Measurements from ENCODE around the gene LHX2.

The LHX2 gene

DNA sequence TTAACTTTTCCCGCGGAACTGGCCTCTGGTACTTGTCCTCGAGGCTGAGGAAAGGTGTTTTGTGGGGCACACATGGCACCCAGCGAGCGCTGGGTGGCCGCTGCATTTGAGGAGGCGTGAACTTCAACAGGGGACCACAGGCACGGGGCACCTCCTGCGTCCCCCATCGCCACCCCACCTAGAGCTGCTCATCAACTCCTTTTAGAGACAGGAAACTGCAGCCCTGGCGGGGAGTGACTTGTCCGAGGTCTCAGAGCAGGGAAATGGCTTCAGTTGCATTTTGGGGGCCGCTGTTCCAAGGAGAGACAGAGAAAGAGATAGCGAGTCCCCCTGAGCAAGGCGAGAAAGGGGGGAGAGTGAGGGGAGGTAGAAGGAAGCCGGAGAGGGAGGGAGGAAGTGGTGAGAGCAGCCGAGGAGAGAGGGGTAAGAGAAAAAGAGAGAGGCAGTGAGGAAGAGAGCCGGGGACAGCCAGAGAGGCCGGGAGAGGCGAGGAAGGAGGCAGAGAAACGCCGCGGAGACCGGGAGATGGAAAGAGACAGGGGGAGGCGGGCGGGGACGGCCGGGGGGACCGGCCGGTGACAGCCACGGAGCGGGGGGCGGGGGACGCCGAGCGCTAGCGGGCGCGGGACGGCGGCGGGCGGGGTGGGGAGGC lies 12.5 kb upstream of the LHX2 start:
- DNase-seq (ENCODE audit: low read depth in 1 of 2, low spot score in 1 of 2): no peak

DNA sequence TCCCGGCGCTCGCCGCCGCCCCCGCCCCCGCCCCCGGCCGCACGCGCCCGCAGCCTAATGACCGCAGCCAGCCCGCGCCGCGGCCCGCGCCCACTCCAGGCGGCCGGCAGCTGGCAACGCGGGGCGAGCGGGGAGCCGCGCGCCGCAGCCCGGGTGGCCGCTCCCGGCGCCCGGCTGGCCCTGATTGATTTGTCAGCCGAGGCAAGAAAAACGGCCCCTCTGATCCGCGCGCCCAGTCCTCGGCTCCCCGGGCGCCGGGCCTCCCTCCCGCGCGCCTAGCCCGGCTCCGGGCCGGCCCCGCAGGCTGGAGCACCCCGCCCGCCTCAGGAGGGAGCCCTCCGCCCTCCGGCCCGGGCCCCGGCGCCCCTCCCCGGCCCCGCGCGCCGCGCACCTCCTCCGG lies 11.9 kb upstream of the LHX2 start:
- no peak for DNase-seq (ENCODE audit: low read depth in 1 of 2, low spot score in 1 of 2)

DNA sequence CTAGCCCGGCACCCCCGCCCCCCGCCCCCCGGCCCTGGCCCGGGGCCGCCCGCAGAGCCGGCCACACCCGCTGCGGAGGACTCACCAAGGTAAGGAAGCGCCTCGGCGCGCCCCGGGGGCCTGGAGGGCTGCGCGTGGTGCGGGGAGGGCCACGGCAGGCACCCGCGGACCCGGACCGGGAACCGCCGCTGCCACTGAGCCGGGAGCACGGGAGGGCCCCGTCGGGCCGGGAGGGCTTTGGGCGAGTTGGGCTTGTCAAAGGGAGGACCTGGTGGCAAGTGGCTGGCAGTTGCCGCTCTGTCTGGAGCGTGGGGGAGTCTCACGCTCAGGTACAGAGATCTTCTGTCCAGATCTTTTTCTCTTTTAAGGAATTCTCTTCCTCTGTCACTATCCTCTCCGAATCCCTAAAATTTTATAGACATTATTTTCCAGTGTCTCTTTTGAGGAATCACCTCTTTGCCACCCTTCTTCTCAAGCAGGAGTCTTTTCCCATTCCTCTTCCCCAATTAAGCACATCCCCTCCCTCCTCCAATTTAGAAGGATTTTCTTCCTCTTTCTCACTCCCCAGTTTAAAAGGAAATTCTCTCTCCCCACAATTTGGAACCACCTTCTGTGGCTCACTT lies 11.3 kb upstream of the LHX2 start:
- DNase-seq (ENCODE audit: low read depth in 1 of 2, low spot score in 1 of 2): no peak

DNA sequence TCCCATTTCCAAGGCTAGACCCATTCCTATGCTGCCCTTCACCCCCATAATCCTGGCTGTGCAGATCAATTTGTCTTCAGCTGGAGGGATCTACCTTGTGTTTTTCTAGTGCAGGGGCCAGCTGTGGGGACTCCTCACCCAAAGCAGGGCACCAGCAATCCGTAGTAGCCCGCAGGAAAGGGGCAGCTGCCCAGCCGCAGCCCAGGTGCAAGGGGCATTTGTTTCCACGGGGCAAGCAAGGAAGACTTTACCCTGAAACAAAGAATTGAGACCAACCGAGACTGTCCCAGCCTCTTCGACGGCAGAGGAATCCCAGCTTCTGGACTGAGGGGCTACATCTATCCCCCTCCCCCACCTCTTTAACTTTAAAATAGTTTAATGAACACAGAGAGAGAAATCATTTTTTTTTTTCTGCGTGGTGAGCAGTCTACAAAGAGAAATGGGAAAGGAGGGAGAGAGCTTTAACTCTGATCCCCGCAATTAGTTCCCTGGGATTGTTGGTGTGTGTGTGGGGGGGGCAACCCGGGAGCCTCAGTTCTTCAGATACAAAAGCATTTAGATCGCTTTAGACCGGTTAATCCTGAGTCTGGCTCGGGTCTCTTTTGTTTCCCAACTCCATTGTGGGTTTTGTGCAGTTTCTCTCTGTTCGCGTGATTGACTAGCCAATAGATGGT lies 10.6 kb upstream of the LHX2 start:
- no peak for DNase-seq (ENCODE audit: low read depth in 1 of 2, low spot score in 1 of 2)

DNA sequence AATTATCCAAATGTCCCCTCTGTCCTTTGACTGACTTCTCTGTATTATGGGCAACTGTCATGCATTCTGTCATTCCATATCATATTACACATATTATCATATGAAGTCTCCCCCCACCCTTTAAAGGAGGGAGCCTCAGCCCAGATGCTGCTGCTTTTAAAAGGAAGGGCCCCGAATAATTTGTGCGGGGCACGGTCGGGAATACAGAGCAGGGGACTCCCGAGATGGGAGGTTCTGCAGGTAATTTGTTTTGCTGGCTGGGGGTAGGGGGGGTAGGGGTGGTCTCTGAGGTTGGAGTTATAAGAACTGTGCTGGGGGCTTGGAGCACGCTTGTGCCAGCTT lies 10.1 kb upstream of the LHX2 start:
- no peak for DNase-seq (ENCODE audit: low read depth in 1 of 2, low spot score in 1 of 2)

DNA sequence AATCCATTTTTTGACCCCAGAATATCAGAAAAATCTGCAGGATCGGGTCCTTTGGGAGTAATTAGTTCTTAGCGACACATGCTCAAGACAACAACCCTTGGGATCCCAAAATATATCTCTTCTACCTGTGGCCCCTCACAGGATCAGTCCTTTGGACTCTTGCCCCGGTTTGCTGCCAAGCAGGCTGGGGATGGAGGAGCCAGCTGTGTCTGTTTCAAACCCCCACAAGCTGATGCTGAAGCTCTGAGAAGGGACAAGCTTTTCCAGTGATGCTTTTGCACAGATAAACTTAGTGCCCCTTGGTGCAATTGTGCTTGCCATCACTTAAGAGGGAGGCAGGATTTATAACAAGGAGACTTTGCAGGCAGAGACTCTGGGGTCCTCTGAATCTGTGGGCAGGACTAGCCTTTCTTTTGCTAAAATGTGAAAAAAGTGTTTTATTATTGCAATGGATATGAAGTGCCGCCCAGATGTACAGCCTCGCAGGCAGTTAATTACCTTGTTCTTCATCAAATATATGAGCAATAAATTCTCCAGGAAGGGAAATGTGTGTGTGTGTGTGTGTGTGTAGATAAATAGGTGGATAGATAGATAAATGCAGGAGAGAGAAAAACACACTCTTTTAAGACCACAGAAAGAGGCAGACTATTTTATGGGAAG lies 9.6 kb upstream of the LHX2 start:
- no peak for DNase-seq (ENCODE audit: low read depth in 1 of 2, low spot score in 1 of 2)

DNA sequence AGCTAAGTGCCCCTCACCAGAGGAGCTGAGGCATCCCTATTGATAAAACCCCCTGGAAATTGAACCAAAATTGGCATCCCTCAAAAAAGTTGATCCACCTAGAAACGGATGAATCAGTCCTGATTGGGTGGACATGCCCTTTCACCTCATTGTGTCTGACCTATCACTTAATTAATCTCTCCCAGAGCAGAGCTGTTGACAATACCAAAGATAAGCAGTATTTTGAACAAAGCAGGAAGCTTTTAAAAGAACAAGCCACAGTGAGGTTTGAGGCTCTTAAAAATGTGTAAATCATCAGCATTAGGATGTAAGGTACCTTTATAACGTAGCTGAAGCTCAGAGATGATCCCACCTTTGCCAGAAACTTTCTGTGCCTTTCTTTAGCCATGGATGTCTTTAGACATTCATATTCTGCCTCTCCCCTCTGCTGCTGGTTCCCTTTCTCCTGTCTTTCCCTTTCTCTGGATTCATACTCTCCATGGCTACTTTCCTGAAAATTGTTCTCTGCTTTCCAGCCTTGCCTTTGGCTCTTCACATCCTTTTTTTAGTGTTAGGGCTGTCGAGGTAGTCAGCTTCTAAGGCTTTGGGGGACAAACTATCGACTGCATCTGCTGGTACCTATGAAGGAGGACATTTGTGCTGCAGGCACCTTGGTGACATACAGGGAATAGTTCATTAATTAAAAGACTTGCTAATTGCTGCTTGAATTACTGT lies 7.8 kb upstream of the LHX2 start:
- no peak for DNase-seq (ENCODE audit: low read depth in 1 of 2, low spot score in 1 of 2)

DNA sequence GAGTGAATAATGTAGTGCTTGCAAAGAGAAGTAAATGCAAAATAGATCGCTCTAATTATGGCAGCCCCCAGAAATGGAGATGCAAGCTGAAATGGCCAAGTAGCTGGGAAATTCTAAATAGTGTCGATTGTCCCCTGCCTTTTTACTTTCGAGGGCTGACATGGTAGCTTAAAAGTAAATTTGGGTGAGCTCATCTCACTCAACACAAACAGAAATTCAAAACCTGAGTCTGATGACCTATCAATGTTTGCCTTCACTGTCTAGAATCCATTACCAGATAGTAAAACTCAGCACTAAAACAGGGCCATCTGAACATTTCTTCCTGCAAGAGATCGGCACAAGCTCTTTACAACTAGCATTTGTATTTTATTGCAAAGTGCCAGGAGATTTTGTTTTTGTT lies 7.0 kb upstream of the LHX2 start:
- no peak for DNase-seq (ENCODE audit: low read depth in 1 of 2, low spot score in 1 of 2)

DNA sequence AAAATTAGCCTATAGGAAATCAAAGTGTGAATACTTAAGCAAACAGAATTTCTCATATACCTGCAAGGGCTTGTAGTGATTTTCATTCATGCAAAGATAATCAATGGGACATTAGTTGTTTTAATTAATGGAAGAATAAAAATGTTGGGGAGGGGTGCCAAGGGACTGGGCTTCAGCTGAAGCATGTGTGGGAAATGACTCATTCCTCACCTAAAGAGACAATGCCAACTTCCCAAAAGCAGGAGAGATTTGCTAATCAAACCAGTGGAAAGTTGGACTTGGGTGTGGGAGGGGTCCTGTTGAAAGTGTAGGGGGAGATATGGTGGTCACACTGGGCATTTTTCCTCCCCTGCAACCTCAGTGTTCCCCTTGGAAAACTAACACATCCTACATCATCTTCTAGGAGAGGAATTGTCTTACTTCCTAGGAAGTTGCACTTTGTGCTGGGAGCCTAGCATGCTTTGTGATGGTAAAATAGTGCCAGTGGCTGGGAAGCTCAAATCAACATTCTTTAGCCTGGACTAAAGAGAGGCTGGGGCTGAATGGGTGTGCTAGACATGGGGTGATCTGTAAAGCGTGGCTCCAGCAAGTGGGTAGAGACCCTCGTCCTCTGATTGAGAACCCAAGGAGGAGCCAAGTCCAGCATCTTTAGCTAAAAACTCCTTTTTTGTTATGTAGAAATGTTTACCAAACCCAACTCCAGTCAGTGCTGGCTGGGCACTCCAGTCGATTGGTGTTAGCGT lies 6.4 kb upstream of the LHX2 start:
- no peak for DNase-seq (ENCODE audit: low read depth in 1 of 2, low spot score in 1 of 2)

DNA sequence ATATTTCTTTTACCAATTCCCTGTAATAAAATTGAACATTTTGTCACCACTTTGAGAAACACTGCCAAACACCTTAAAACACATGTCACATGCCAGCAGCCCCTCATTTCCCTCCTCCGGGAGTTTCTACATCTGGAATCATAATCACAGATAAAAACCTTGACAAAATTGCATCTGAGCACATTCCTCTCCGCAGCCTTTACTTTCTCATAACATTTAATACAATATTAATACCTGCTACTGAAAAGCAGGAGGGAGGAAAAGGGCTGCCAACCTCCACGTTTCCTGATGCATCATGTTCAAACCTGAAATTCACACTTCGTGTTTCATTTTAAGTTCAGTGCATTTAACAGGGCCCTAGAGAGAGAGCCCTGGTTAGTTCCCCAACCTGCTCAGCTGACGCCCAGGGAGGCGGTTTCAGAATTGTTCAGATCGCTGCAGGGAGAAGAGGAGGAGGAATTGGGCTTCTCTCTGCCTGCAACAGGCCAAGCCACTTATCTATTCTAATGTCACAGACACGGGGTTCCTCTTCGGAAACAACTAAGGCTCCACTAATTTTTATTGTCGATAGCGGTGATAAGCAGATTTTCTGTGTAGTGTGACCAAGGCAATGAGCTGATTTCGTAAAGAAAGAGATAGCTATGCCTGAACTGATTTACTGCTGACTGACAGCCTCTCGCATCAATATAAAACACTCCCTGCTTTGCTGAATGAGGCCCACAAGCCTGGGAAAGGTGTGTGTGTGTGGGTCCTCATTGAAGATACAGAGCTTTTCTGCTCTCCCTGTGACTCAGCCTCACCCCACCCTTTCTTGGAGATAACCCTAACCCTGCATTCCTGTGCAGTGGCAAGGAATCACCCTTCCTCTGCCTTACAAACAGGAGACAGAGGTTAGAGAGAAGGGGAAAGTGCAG lies 4.9 kb upstream of the LHX2 start:
- DNase-seq (ENCODE audit: low read depth in 1 of 2, low spot score in 1 of 2): no peak

DNA sequence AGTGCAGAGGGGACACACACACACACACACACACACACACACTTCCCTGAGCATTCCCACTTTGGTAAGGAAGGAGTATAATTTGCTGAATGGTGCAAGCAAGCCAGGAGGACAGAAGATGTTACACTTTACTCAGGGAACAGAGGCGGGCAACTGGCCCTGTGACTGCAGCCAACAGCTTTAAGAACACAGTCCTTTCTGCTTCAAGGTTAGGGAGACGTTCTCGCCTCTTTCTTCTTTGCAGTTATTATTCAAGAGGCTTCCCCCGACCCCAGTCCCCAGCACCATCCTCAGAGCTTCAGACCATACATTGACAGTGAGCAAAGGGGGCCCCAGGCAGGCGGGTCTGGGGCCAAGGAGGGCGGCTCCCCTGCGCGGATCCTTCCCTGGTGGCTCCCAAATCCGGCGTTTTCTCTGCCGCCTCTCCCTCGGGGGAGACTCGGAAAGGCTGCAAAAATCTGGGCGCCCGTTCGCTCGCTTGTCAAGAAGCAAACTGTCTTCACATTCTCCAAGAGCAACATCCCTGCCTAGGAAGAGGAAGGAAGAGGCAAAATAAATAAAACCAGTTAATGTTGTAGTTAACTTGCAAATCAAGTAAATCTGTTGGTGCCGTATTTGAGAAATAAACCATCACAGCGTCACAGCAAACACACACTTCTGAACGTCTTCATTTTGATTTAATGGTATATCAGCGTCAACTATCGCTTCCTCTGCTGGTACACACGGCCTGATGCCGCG lies 3.8 kb upstream of the LHX2 start:
- DNase-seq (ENCODE audit: low read depth in 1 of 2, low spot score in 1 of 2): no peak

DNA sequence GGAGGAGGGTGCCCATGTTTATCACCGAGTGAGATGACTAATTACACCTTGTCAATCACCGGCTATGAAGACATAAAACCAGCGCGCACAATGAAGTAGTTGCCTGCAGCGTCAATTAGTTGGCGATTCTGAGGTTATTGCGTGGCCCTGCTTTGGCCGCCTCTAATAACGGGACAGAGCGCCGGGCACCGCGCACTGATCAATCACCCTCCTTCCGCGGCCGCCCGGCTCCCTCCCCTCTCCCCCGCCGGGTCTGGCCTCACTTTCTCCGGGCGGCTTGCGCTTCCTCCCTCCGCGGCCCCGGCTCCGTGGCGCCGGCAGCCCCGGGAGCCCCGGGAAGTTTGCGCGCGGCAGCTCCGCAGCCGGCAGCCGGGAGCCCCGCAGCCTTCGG lies 3.3 kb upstream of the LHX2 start:
- no peak for DNase-seq (ENCODE audit: low read depth in 1 of 2, low spot score in 1 of 2)

DNA sequence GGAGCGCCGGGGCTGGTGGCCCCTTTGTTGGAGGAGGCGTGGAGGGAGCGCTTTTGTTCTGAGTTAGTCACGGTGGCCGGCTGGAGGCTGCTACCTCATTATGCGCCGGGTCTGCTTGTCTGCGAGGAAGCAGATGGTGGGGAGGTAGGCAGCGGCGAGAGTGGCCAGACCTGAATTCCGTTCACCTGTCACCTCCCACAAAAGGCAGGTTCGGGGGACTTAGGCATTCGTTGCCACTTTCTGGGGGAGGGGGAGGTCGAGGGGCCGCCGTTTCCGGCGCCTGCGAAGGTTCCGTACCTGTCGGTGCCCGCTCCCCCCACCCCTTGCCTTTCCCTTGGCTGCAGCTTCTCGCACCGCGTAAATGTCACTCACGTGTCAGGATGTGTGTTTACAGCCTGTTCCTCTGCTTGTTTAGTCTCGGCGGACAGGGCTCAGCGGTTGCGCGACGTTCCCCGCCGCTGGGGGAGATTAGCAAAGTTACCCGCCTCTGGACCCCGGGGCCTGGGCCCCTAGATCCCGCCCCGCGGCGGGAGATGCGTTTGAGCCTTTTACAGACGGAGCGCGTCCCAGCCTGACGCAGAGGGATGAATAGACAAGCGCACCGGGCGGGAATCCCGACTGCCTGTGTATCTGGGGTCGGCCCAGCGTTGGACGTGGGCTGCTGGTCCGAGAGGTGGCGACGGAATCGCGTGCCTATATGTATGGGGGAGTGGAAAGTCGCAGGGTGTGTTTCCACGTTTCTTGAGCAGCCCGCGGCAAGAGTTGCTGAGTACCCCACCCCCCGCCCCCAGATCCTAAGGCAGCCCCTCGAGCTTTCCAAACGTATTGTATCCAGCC lies 2.7 kb upstream of the LHX2 start:
- DNase-seq (ENCODE audit: low read depth in 1 of 2, low spot score in 1 of 2): no peak

DNA sequence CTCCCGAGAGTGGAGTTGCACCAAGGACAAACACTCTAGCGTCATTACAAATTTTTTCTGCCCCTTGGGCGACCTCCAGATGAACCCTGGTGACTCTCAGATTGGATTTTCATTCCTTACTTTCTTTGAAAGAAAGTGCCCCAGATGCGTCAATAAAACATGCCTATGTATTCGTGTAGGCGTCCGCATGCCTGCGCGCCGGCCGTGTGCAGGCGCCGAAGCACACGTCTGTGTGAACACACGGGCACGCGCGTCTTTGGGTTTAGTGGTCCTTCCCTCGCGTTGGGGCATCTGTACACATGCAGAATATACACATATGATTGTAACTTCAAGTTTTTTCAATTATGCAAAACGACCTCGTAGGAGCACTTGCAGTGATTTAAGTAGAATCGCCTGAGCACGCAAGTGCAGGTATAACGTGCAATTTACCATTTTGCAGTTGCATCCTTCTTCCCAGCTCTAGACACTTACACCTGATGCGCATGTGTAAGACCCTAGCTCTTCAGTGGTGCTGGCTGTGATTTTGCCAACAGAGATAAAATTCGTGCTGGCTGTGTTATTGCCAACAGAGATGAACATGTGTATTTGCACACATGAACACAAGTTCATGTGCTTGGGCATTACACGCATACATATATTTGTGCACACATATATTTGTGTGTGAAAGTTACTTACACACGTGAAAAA lies 1.9 kb upstream of the LHX2 start:
- DNase-seq (ENCODE audit: low read depth in 1 of 2, low spot score in 1 of 2): no peak

DNA sequence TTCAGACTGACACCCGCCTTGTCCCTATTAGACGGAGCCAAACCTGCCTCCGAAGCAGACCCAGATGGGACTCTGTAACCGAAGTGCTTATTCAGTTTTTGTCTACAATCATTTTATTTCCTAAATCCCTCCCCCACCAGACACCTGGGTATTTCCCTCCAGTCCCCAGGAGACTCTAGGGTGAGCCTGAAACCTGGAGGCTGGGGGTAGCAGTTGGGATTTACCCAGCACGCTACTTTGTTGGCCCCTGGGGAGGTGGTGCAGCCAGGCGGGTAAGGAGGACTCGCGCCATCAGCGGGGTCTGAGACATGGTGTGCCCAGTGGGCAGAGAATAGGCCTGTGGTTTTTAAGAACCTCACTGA lies 1.3 kb upstream of the LHX2 start:
- no peak for DNase-seq (ENCODE audit: low read depth in 1 of 2, low spot score in 1 of 2)

DNA sequence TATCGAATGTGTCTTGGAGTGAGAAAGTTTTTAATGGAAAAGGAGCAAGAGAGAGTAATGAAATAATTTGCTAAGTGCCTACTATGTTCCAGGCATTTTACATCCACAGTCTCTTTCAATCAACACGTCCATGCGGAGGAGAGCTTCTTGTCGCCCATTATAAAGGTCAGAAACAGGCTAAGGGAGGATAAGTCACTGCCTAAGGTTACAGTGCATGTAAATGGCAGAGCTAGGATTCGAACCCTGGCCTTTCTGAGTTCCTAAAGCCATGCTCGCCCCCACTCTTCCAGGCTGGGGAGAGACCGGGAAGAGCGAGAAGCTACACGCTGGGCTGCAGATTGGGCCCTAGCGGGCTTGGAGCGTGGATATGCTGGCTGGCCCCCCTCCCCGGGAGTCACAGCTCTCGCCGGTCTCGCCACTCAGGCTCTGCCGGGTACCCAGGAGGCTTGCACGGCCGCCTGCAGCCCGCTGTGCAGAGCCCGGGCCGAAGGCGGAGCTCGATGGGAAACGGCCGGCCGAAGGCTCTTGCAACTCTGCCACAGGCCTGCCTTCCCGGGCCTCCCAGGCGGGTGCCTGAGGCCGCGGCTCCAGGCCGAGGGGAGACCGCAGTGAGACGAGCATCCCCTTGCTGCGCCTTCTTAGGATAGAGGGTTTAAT lies 775 bp upstream of the LHX2 start:
- no peak for DNase-seq (ENCODE audit: low read depth in 1 of 2, low spot score in 1 of 2)

Measured in activated T-helper 1 cell treated with anti-CD3 and anti-CD28 coated beads, Interleukin-2, amount 50 U/mL, for 16 hours (primary cell).